Testis (tissue), 2 donors: ENCODE results near the gene TNN.

Source experiments
- CTCF ChIP-seq, 3 experiments: fragments of 450-650 bp in 2 of 3; fragments of 200-600 bp in 1 of 3; sonication (generic) in 1 of 3; IDR thresholded peaks; one replicate each; pipeline ENCODE4 v1.5.1; 2016 to 2019; ENCODE audit warnings: antibody characterized with exemption in 3 of 3, mild to moderate bottlenecking in 2 of 3, moderate library complexity in 1 of 3
- POLR2A ChIP-seq: fragments of 450-650 bp; IDR thresholded peaks from one replicate; pipeline ENCODE4 v1.6.1; 2017; ENCODE audit warnings: antibody characterized with exemption, mild to moderate bottlenecking, moderate library complexity

- TF ChIP-seq CTCF (IDR thresholded peaks at IDR 0.05), result no peak
- no peak for TF ChIP-seq POLR2A
These were observed 51.0 kb downstream of the TNN start for GRCh38 chr1:175118375-175119367.
